ENCODE data around the gene SIX5. TPM values are rescaled to one million over a fixed set of nuclear protein-coding genes. Genes with fewer than 3 reads are reported as not detected.

Gene SIX5
- total and polyA plus RNA-seq, 9 of the 15 experiments (the other 6 are each of a cell fraction or from before 2014, with no cell fraction given), result 1.4 to 17.2 (median 7.4) TPM; not detected in 2

DNA sequence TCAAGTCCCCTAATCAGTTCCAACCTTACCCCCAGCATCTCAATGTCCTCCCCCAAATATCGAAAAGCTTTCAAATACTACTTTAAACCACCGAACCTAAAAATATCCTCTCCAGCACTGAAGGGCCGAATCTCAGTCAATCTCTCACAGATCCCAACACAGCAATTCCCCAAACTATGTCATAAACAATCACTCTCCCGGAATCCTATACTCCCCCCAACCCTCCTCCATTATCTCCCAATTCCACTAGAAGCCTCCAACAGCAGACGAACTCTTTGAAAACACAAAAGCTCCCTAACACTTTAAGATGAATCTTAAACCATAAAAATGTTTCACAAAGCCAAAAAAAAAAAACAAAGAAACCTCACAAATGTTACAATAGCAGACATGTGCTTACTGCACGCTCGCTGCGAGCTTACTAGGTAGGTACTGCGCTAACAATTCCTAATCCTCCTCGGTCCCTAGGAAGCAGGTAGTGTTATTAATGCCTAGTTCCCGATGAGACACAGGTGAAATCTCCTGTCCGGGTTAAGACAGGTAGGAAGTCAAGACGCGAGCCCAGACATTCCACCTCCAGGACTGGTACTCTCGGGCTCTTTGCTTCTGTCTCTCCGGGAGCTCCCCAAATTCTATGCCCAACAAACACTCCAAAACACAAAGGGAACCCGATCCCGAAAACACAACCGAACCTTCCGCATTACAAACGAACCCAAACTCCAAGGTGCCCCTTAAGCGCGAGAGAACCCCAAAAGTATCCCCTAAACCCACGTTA, 52.5 kb downstream of the SIX5 start (continued):
- TF ChIP-seq, protein P1, sequence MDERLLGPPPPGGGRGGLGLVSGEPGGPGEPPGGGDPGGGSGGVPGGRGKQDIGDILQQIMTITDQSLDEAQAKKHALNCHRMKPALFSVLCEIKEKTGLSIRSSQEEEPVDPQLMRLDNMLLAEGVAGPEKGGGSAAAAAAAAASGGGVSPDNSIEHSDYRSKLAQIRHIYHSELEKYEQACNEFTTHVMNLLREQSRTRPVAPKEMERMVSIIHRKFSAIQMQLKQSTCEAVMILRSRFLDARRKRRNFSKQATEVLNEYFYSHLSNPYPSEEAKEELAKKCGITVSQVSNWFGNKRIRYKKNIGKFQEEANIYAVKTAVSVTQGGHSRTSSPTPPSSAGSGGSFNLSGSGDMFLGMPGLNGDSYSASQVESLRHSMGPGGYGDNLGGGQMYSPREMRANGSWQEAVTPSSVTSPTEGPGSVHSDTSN (CRISPR knock-in tag; IDR thresholded peaks at IDR 0.05; ENCODE audit: low read depth), result no peak
- TF ChIP-seq, protein P1 (tag; conservative IDR thresholded peaks at IDR 0.05; ENCODE audit: low read depth), result no peak
- no peak for TF ChIP-seq GTF2A2 (tag; IDR thresholded peaks at IDR 0.05)
- TF ChIP-seq HDAC6 (IDR thresholded peaks at IDR 0.05; ENCODE audit: low read depth, low read length), result no peak
- no peak for TF ChIP-seq ZNF384 (IDR thresholded peaks at IDR 0.05; ENCODE audit: low read depth, low read length)
- TF ChIP-seq POLR2A (conservative IDR thresholded peaks at IDR 0.05), result no peak
- TF ChIP-seq THAP12 (CRISPR knock-in tag; IDR thresholded peaks at IDR 0.05), result no peak
- TF ChIP-seq, protein P2, sequence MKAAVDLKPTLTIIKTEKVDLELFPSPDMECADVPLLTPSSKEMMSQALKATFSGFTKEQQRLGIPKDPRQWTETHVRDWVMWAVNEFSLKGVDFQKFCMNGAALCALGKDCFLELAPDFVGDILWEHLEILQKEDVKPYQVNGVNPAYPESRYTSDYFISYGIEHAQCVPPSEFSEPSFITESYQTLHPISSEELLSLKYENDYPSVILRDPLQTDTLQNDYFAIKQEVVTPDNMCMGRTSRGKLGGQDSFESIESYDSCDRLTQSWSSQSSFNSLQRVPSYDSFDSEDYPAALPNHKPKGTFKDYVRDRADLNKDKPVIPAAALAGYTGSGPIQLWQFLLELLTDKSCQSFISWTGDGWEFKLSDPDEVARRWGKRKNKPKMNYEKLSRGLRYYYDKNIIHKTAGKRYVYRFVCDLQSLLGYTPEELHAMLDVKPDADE (conservative IDR thresholded peaks at IDR 0.05; ENCODE audit: control insufficient read depth, low read depth, low read length), result no peak
- TF ChIP-seq IRF2 (CRISPR knock-in tag; IDR thresholded peaks at IDR 0.05), result no peak
- TF ChIP-seq ZNF436 (CRISPR knock-in tag; IDR thresholded peaks at IDR 0.05), result no peak
- TF ChIP-seq, protein P3, sequence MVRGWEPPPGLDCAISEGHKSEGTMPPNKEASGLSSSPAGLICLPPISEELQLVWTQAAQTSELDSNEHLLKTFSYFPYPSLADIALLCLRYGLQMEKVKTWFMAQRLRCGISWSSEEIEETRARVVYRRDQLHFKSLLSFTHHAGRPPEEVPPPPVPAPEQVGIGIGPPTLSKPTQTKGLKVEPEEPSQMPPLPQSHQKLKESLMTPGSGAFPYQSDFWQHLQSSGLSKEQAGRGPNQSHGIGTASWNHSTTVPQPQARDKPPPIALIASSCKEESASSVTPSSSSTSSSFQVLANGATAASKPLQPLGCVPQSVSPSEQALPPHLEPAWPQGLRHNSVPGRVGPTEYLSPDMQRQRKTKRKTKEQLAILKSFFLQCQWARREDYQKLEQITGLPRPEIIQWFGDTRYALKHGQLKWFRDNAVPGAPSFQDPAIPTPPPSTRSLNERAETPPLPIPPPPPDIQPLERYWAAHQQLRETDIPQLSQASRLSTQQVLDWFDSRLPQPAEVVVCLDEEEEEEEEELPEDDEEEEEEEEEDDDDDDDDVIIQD (CRISPR knock-in tag; IDR thresholded peaks at IDR 0.05), result no peak
- TF ChIP-seq, protein P4, sequence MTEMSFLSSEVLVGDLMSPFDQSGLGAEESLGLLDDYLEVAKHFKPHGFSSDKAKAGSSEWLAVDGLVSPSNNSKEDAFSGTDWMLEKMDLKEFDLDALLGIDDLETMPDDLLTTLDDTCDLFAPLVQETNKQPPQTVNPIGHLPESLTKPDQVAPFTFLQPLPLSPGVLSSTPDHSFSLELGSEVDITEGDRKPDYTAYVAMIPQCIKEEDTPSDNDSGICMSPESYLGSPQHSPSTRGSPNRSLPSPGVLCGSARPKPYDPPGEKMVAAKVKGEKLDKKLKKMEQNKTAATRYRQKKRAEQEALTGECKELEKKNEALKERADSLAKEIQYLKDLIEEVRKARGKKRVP (CRISPR knock-in tag; IDR thresholded peaks at IDR 0.05), result no peak
